Fibroblast of lung (primary cell): ENCODE data around the gene TARBP2. TPM values are rescaled to one million over a fixed set of nuclear protein-coding genes. Genes with fewer than 3 reads are reported as not detected.
A peak's percentile ranks its signal among the peaks of the same experiment; 100 is the strongest.

Experiments
- DNase-seq, 2 donors: peaks; one replicate each; pipeline versions ENCODE4 v3.0.0 to v3.0.0-alpha.2; 2010; ENCODE audit warnings: low read depth in 2 of 2
- H2AFZ ChIP-seq: 2 replicates; pipeline ENCODE4 v1.5.1; 2012; ENCODE audit warnings: low read length, control low read depth, inconsistent platforms
- H3K27ac ChIP-seq: 2 replicates; pipeline ENCODE4 v1.5.1; 2011; ENCODE audit warnings: low read length, control low read depth; ENCODE audit not compliant: insufficient read depth
- H3K27me3 ChIP-seq: 2 replicates; pipeline ENCODE4 v1.5.1; 2011; ENCODE audit warnings: mild to moderate bottlenecking, low read length; ENCODE audit not compliant: control insufficient read depth, insufficient read depth
- H3K36me3 ChIP-seq: 2 replicates; pipeline ENCODE4 v1.5.1; 2011; ENCODE audit warnings: low read length; ENCODE audit not compliant: control insufficient read depth, insufficient read depth
- H3K4me1 ChIP-seq: 2 replicates; pipeline ENCODE4 v1.5.1; 2011; ENCODE audit warnings: low read length; ENCODE audit not compliant: control insufficient read depth, insufficient read depth; ENCODE audit errors: extremely low read depth
- H3K4me2 ChIP-seq: 2 replicates; pipeline ENCODE4 v1.5.1; 2011; ENCODE audit warnings: low read length, control low read depth; ENCODE audit not compliant: insufficient read depth; ENCODE audit errors: extremely low read depth
- H3K4me3 ChIP-seq, 4 experiments: fragments of 200-600 bp in 1 of 4; sonication (generic) in 1 of 4; replicated peaks in 1 of 4; 2 replicates each; pipeline ENCODE4 v1.5.1; 2011 to 2016; ENCODE audit warnings: low read length in 4 of 4, low read depth in 3 of 4, mild to moderate bottlenecking in 3 of 4, control low read depth in 2 of 4, inconsistent platforms in 1 of 4, mixed read lengths in 1 of 4; ENCODE audit not compliant: insufficient read depth in 1 of 4; ENCODE audit errors: control extremely low read depth in 1 of 4
- H3K79me2 ChIP-seq: 2 replicates; pipeline ENCODE4 v1.5.1; 2012; ENCODE audit warnings: mild to moderate bottlenecking, low read length, inconsistent platforms; ENCODE audit not compliant: control insufficient read depth, insufficient read depth
- H3K9ac ChIP-seq: 2 replicates; pipeline ENCODE4 v1.5.1; 2011; ENCODE audit warnings: mild to moderate bottlenecking, low read length, control low read depth; ENCODE audit not compliant: insufficient read depth
- H3K9me3 ChIP-seq: 2 replicates; pipeline ENCODE4 v1.5.1; 2012; ENCODE audit warnings: low read depth, low read length; ENCODE audit not compliant: control insufficient read depth, insufficient read depth
- H4K20me1 ChIP-seq: 2 replicates; pipeline ENCODE4 v1.5.1; 2011; ENCODE audit warnings: low read length; ENCODE audit not compliant: control insufficient read depth, insufficient read depth; ENCODE audit errors: extremely low read depth
- CTCF ChIP-seq, 2 donors: IDR thresholded peaks in 1 of 2; conservative IDR thresholded peaks in 1 of 2; 1 replicate in 1 of 2; 2 replicates in 1 of 2; pipeline ENCODE4 v1.5.1; 2011 to 2012; ENCODE audit warnings: low read length in 2 of 2, control low read depth in 1 of 2, inconsistent platforms in 1 of 2, low read depth in 1 of 2, mild to moderate bottlenecking in 1 of 2
- EZH2 ChIP-seq: IDR thresholded peaks from 2 replicates; pipeline ENCODE4 v1.5.1; 2012; ENCODE audit warnings: low read length, control low read depth, mild to moderate bottlenecking; ENCODE audit errors: missing control alignments
- polyA plus RNA-seq, 2 donors: library from polyadenylated mRNA; depleted of rRNA in 1 of 2; stranded (reverse) in 1 of 2; unstranded in 1 of 2; fragments of >200 nt; gene quantifications; 2 replicates each; pipeline ENCODE4 v1.2.1, GENCODE V29; 2011 to 2012; ENCODE audit warnings: missing spikeins in 1 of 2
- total RNA-seq: library from RNA; depleted of rRNA; stranded (reverse); fragments of >200 nt; gene quantifications from 2 replicates; pipeline ENCODE4 v1.2.1, GENCODE V29; 2014

TARBP2 gene
- total and polyA plus RNA-seq, 2 donors (not counting 1 experiment from before 2014, with no cell fraction given) = 19.8 to 39.3 TPM

- Histone ChIP-seq H3K4me1 (peaks cover 27% of the 10 kb centered on the region), H3K9ac (no peak overlapping the region), H3K9me3 (no peaks in the 10 kb centered on the region), H3K4me2 (peak overlapping the region; percentile 80), H3K27ac (no peak overlapping the region), H4K20me1 (no peaks in the 10 kb centered on the region), H3K27me3 (no peaks in the 10 kb centered on the region), H3K4me3 (peak overlapping the region; percentile 33 to 85 (median 68)), H2AFZ (no peak overlapping the region), H3K36me3 (peaks cover 4% of the 10 kb centered on the region), H3K79me2 (peaks cover 36% of the 10 kb centered on the region)
- TF ChIP-seq CTCF (conservative IDR thresholded peaks at IDR 0.05 in 1 of 2, IDR thresholded peaks at IDR 0.05 in 1 of 2; ENCODE audit: low read depth in 1 of 2, low read length in 2 of 2) = no peak
- no peak for TF ChIP-seq EZH2
- DNase-seq = no peak
Observed at GRCh38 chr12:53498235-53498630, 2.9 kb upstream of the TARBP2 start.

- H3K36me3 ChIP-seq = peaks cover 12% of the 10 kb centered on the region
- peak within 1 kb of the TSS; percentile 93 for H3K27ac ChIP-seq
- peak within 1 kb of the TSS; percentile 33 to 96 (median 76) for H3K4me3 ChIP-seq
- peak; percentile 59 to 77 for DNase-seq
- no peaks in the 10 kb centered on the region for H4K20me1 ChIP-seq
- peaks cover 38% of the 10 kb centered on the region for H3K79me2 ChIP-seq
- TF ChIP-seq CTCF (conservative IDR thresholded peaks at IDR 0.05 in 1 of 2, IDR thresholded peaks at IDR 0.05 in 1 of 2; ENCODE audit: low read depth in 1 of 2, low read length in 2 of 2) = peak in 1 of 2 donors; percentile 3
- TF ChIP-seq EZH2 = no peak
- H3K4me2 ChIP-seq = peak within 1 kb of the TSS; percentile 92
- H3K9me3 ChIP-seq = no peaks in the 10 kb centered on the region
- H3K9ac ChIP-seq = peak within 1 kb of the TSS; percentile 81
- no peaks in the 10 kb centered on the region for H3K27me3 ChIP-seq
- H2AFZ ChIP-seq = peak within 1 kb of the TSS; percentile 33
- peaks cover 21% of the 10 kb centered on the region for H3K4me1 ChIP-seq
Observed at GRCh38 chr12:53499266-53500141, 1.6 kb upstream of the TARBP2 start, which contains the start of gene MAP3K12. TSS of gene MAP3K12 (minus strand) at chr12:53499458. CDS start at chr12:53487391, 12,067 bp downstream.

- Histone ChIP-seq H2AFZ (no peak overlapping the region), H3K79me2 (peaks cover 38% of the 10 kb centered on the region), H4K20me1 (no peaks in the 10 kb centered on the region), H3K9ac (peak overlapping the region; percentile 81), H3K4me2 (peak overlapping the region; percentile 92), H3K9me3 (no peaks in the 10 kb centered on the region), H3K4me3 (peak overlapping the region; percentile 33 to 96 (median 76)), H3K27ac (peak overlapping the region; percentile 93), H3K36me3 (peaks cover 15% of the 10 kb centered on the region), H3K27me3 (no peaks in the 10 kb centered on the region), H3K4me1 (peaks cover 22% of the 10 kb centered on the region)
- TF ChIP-seq CTCF (conservative IDR thresholded peaks at IDR 0.05 in 1 of 2, IDR thresholded peaks at IDR 0.05 in 1 of 2; ENCODE audit: low read depth in 1 of 2, low read length in 2 of 2) (no peak), EZH2 (no peak)
- peak; percentile 56 to 92 for DNase-seq
Observed at GRCh38 chr12:53500142-53500775, 824 bp upstream of the TARBP2 start.
